Breast epithelium (tissue), 4 donors: Measurements from ENCODE around the gene SAMD11. TPM values are rescaled to one million over a fixed set of nuclear protein-coding genes. Genes with fewer than 3 reads are reported as not detected.

Experiments used
- DNase-seq, 2 donors: peaks; one replicate each; pipeline ENCODE4 v3.0.0-alpha.2; 2019; ENCODE audit warnings: low spot score in 2 of 2
- H3K27ac ChIP-seq, 2 donors: fragments of 200-600 bp; sonication (generic) in 1 of 2; one replicate each; pipeline ENCODE4 v1.5.1; 2016 to 2019; ENCODE audit warnings: mild to moderate bottlenecking in 1 of 2
- H3K27me3 ChIP-seq, 2 donors: fragments of 200-600 bp; sonication (generic) in 1 of 2; one replicate each; pipeline versions ENCODE4 v1.5.1 to v1.6.0; 2017 to 2019; ENCODE audit warnings: control low read depth in 1 of 2, mild to moderate bottlenecking in 1 of 2
- H3K36me3 ChIP-seq: fragments of 200-600 bp; one replicate; pipeline ENCODE4 v1.5.1; 2019
- H3K4me1 ChIP-seq, 2 donors: fragments of 200-600 bp; sonication (generic); one replicate each; pipeline ENCODE4 v1.5.1; 2016 to 2019; ENCODE audit warnings: control low read depth in 1 of 2
- H3K4me3 ChIP-seq, 3 donors: fragments of 200-600 bp; sonication (generic); 1 replicate in 2 of 3; 2 replicates in 1 of 3; pipeline ENCODE4 v1.5.1; 2016 to 2019; ENCODE audit warnings: mild to moderate bottlenecking in 3 of 3, moderate library complexity in 2 of 3
- H3K9me3 ChIP-seq, 2 donors: fragments of 200-600 bp; sonication (generic) in 1 of 2; one replicate each; pipeline ENCODE4 v1.5.1; 2016 to 2019; ENCODE audit warnings: control low read depth in 1 of 2
- CTCF ChIP-seq, 3 donors: fragments of 450-650 bp; IDR thresholded peaks; one replicate each; pipeline ENCODE4 v1.5.1; 2016 to 2017; ENCODE audit warnings: antibody characterized with exemption in 3 of 3, mild to moderate bottlenecking in 3 of 3, moderate library complexity in 3 of 3
- POLR2A ChIP-seq: fragments of 450-650 bp; IDR thresholded peaks from one replicate; pipeline ENCODE4 v1.6.1; 2016; ENCODE audit warnings: antibody characterized with exemption, mild to moderate bottlenecking, moderate library complexity
- POLR2AphosphoS5 ChIP-seq, 3 donors: sonication (generic); formaldehyde crosslinking; IDR thresholded peaks; one replicate each; pipeline ENCODE4 v1.6.1; 2017; ENCODE audit warnings: antibody characterized with exemption in 3 of 3
- intact Hi-C: fragments of 100-400 bp; cut with DNase I; formaldehyde crosslinking; loops from one replicate; pipeline ENCODE4 v1.15.1; 2023; ENCODE audit warnings: low total_unique reads
- total RNA-seq, 3 donors: library from RNA; depleted of rRNA; stranded (reverse); fragments of >200 nt; gene quantifications; one replicate each; pipeline ENCODE4 v1.1.0, GENCODE V29; 2016

Gene SAMD11
- total RNA-seq, 3 donors from 2014 or later = 0.16 to 23.0 (median 2.9) TPM

- intact Hi-C loops = loop anchor here (1.0 kb wide), 1 partner anchor 13 kb away; no protein-coding TSS in a partner anchor
- no peak for TF ChIP-seq POLR2AphosphoS5 (IDR thresholded peaks at IDR 0.05)
- no peak for TF ChIP-seq CTCF (IDR thresholded peaks at IDR 0.05)
- TF ChIP-seq POLR2A = no peak
- peak; percentile 40 to 77 for DNase-seq
These were observed 9.3 kb downstream of the SAMD11 start for GRCh38 chr1:932776-933602.

GRCh38 chr1:933603-933940 is 9.8 kb downstream of the SAMD11 start:
- Histone ChIP-seq H3K27ac (no peak overlapping the region), H3K4me3 (no peak overlapping the region), H3K9me3 (no peaks in the 10 kb centered on the region), H3K36me3 (no peaks in the 10 kb centered on the region), H3K27me3 (peaks cover 5 to 42% of the 10 kb centered on the region in 2 donors), H3K4me1 (peaks cover 5 to 8% of the 10 kb centered on the region in 2 donors)
- TF ChIP-seq POLR2A (no peak), POLR2AphosphoS5 (IDR thresholded peaks at IDR 0.05) (no peak), CTCF (IDR thresholded peaks at IDR 0.05) (no peak)
- no peak for DNase-seq
- intact Hi-C loops = no loop called here

More at GRCh38 chr1:932776-933602, 9.3 kb downstream of the SAMD11 start:
- no peak overlapping the region for H3K4me3 ChIP-seq
- H3K4me1 ChIP-seq = peaks cover 5 to 8% of the 10 kb centered on the region in 2 donors
- no peaks in the 10 kb centered on the region for H3K36me3 ChIP-seq
- no peaks in the 10 kb centered on the region for H3K9me3 ChIP-seq
- H3K27ac ChIP-seq = no peak overlapping the region
- H3K27me3 ChIP-seq = peaks cover 5 to 46% of the 10 kb centered on the region in 2 donors

- H3K9me3 ChIP-seq = no peaks in the 10 kb centered on the region
- peaks cover 5 to 8% of the 10 kb centered on the region in 2 donors for H3K4me1 ChIP-seq
- H3K27ac ChIP-seq = no peak overlapping the region
- H3K27me3 ChIP-seq = peaks cover 5 to 43% of the 10 kb centered on the region in 2 donors
- DNase-seq = no peak
- no peaks in the 10 kb centered on the region for H3K36me3 ChIP-seq
- TF ChIP-seq CTCF (IDR thresholded peaks at IDR 0.05) (no peak), POLR2A (no peak), POLR2AphosphoS5 (IDR thresholded peaks at IDR 0.05) (no peak)
- peak overlapping the region in 1 of 3 donors; percentile 17 for H3K4me3 ChIP-seq
- intact Hi-C loops = loop anchor here (1.0 kb wide), 1 partner anchor 44 kb away; no protein-coding TSS in a partner anchor
These were observed 11.4 kb downstream of the SAMD11 start for GRCh38 chr1:934991-935750.

- TF ChIP-seq POLR2A (no peak), CTCF (IDR thresholded peaks at IDR 0.05) (no peak), POLR2AphosphoS5 (IDR thresholded peaks at IDR 0.05) (no peak)
- Histone ChIP-seq H3K27ac (no peak overlapping the region), H3K36me3 (no peaks in the 10 kb centered on the region), H3K9me3 (no peaks in the 10 kb centered on the region), H3K4me1 (peaks cover 5 to 13% of the 10 kb centered on the region in 2 donors), H3K27me3 (peaks cover 5 to 48% of the 10 kb centered on the region in 2 donors), H3K4me3 (peak overlapping the region in 1 of 3 donors; percentile 17)
- intact Hi-C loops = loop anchor here (1.0 kb wide), 1 partner anchor 44 kb away; no protein-coding TSS in a partner anchor
- DNase-seq = no peak
These were observed 12.1 kb downstream of the SAMD11 start for GRCh38 chr1:935751-936231.
